Left forelimb (tissue), 1 donor: ENCODE results near the gene PPHLN1.

Source experiments
- DNase-seq: peaks from one replicate; pipeline ENCODE4 v3.0.0-alpha.2; 2018; ENCODE audit warnings: low spot score

PPHLN1 gene

DNA sequence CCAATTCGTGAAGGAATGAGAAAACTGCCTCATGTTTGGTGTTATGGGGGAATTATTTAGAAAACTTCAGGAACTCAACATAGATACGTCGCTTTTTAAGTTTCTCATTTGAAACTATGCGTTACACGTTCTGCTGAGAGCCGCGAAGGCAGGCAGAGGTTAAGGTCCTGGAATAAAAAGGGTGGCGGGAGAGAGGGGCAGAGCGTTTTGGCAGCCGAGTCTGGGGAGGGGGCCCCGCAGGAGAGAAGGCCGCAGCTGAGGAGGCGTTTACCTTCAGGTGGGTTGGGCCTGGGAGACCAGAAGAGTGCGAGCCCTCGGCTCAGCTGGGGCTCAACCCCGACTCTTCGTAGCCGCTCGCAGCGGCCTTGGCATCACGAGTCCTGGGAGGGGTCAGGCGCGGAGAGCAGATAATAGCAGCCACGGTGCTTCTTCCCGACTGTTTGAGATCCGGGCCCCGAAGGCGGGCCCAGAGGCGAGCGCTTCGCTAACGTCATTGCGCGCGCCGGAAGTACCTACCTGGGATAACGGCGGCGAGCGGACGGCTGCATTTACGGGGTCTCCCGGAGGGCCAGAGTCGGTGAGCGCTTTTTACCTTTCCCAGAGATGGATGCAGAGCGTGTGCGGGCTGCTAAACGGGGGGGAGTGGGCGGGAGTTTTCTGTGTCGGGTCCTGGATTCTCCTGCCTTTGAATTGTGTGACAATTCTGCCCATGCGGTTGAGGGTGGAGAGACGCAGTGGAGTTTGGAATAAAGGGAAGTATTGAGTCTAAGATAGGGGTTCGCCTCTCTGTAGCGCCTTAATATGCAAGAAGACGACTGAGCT lies at the start of gene PPHLN1, which contains the start of gene ZCRB1:
PPHLN1 (plus strand) TSS at position 515 of the 822 bp plus-strand sequence. CDS start 9,736 bp downstream, outside the sequence.
ZCRB1 (minus strand) TSS at position 442 of the 822 bp plus-strand sequence. CDS start 1,992 bp downstream, outside the sequence.
- DNase-seq = peak; percentile 92

DNA sequence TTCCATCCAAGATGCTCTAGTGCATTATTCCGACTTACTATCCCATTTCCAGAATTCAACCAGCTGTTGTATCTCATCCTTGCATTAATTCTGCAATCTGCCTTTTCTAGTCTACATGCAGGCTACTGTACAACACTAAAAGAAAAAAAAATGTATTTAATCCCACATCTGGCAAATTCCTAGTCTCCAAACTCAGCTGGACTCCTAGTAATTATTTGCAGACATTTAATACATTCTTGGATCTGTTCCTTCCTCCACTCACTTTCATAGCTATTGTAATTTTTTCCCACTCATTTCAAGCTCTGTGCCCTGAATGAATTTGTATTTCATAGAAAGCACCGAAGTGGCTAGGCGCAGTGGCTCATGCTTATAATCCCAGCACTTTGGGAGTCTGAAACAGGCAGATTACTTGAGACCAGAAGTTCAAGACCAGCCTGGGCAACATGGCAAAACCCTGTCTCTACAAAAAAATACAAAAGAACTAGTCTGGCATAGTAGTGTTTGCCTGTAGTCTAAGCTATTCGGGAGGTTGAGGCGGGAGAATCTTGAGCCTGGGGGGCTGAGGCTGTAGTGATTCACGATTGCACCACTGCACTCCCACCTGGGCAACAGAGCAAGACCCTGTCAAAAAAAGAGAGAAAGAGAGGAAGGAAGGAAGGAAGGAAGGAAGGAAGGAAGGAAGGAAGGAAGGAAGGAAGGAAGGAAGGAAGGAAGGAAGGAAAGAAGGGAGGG lies 48.4 kb upstream of the PPHLN1 start:
- no peak for DNase-seq

DNA sequence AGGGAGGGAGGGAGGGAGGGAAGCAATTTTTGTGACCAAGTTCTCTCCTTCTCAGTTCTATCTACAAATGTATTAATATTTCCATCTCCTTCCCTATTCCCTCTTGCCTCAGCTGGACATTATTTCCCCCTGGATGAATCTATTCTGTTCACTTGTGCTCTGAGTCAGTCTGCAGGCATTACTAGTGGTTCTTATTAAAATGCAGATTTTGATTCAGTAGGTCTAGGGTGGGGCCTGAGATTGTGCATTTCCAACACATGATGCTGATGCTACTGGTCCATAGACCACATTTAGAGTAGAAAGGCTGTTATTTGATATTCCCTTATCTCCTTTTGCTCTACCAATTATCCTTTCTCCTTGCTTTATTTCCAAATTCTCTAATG lies 47.8 kb upstream of the PPHLN1 start:
- DNase-seq = no peak

- DNase-seq = no peak
Observed at GRCh38 chr12:42281278-42281677, 44.7 kb upstream of the PPHLN1 start.

- DNase-seq = no peak
Observed at GRCh38 chr12:42281844-42282243, 44.1 kb upstream of the PPHLN1 start.

DNA sequence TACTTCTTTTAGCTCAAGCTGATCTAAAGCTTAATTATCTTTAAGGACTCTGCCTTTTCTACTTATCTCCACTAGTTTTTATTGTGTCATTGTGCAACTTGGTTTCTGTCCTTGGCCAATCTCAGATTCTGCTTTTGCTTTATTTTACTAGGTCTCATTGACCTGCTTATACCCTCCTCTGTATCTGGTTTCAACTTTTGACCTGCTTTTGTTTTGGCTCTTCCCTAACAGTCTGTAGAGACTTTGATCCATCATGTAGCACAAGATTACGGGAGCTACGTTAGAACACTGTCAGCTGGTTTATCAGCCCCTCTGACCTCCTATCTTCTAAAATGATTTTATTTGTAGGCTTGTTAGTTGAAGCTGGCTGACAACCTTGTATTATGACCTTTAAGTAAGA lies 43.7 kb upstream of the PPHLN1 start:
- no peak for DNase-seq

- no peak for DNase-seq
Observed at GRCh38 chr12:42283739-42284138, 42.2 kb upstream of the PPHLN1 start.

- no peak for DNase-seq
Observed at GRCh38 chr12:42284157-42284556, 41.8 kb upstream of the PPHLN1 start.

DNA sequence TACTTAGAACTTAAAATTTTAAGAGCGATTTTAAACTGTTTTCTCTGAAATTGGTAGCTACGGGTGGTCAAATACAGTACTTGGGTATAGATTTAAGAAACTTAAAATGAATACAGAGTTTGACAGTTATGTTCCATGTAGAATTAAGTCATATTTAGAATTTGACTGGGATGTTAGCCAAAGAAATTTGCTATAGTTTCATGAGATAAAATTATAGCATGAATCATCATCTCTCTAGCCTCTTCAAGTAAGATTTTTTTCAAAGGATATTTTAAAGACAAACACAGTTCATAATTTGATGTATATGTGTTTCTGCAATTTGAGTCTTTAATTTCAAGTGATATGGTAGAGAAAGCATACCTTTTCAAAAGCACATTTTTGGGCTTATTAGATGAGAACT lies 41.1 kb upstream of the PPHLN1 start:
- DNase-seq = no peak

GRCh38 chr12:42285431-42285830 lies 40.5 kb upstream of the PPHLN1 start:
- DNase-seq = no peak

- no peak for DNase-seq
Observed at GRCh38 chr12:42286741-42287140, 39.2 kb upstream of the PPHLN1 start.

DNA sequence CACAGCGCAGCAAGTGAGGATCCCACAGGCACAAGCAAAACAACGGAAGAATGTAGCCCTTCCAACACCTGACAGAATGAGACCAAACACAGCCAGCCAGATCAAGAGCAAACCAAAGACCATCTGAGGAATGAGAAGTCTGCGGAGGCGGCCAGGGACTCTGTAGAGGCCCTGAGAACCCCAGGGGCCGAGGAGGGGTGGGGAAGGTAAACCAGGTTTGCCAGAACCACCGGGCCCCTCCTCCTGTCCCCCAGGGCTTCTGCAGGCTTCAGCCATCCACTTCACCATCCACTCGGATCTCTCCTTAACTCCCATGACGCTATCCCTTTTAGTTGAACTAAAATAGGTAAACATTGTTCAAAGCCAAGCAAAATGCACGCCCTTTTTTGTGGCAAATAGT lies 37.4 kb upstream of the PPHLN1 start:
- no peak for DNase-seq

DNA sequence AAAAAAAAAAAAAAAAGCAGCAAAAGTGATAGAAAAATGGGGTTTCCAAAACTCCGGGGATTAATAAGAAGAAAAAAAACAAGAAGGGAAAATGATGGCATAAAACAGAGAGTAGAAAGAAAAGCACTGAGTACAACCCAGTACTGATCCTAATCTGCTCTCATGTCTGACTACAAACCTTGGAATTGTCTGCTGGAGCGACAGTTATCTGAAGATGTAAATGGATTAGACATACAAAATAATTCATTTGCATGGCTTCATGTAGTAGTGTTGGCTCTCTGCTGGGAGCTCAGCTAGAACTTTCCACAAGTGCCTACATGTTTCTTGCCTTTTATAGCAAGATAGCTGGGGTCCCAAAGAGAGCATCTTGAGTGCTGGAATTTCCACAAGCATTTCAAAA lies 34.3 kb upstream of the PPHLN1 start:
- no peak for DNase-seq

DNA sequence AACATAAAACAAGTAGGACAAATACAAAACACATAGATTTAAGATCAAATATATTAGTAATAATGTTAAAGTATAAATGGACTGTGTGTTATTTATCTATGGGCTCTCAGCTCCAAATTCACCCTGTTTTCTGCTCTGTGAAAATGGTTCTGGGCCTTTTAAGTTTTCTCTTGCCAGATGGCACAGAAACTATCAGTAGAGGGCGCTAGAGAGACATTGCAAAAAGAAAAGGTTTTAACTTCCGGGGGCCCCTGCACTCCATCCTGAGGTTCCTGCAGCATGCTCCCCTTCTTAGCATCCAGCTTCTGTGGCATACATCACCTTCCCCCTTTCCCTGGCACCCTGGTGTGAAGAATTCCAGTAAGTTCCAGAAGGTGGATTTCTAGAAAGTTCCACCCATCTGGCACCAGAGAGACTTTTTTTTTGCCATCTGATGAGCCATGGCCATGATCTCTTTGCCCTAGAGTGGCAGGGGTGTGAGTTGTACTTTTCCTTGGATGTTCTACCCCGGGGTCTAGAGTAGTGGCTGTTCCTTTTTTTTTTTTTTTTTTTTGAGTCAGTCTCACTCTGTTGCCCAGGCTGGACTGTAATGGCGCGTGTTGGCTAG lies 29.4 kb upstream of the PPHLN1 start:
- DNase-seq = no peak

DNA sequence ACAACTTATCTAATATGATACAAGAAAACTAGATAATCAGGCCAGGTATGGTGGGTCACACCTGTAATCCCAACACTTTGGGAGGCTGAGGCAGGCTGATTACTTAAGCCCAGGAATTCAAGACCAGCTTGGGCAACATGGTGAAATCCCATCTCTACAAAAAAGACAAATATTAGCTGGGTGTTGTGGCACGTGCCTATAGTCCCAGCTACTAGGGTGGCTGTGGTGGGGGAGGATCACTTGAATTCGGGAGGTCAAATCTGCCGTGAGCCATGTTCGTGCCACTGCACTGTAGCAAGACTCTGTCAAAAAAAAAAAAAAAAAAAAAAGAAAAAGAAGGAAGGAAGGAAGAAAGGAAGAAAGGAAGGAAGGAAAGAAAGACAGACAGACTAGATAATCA lies 27.1 kb upstream of the PPHLN1 start:
- no peak for DNase-seq

DNA sequence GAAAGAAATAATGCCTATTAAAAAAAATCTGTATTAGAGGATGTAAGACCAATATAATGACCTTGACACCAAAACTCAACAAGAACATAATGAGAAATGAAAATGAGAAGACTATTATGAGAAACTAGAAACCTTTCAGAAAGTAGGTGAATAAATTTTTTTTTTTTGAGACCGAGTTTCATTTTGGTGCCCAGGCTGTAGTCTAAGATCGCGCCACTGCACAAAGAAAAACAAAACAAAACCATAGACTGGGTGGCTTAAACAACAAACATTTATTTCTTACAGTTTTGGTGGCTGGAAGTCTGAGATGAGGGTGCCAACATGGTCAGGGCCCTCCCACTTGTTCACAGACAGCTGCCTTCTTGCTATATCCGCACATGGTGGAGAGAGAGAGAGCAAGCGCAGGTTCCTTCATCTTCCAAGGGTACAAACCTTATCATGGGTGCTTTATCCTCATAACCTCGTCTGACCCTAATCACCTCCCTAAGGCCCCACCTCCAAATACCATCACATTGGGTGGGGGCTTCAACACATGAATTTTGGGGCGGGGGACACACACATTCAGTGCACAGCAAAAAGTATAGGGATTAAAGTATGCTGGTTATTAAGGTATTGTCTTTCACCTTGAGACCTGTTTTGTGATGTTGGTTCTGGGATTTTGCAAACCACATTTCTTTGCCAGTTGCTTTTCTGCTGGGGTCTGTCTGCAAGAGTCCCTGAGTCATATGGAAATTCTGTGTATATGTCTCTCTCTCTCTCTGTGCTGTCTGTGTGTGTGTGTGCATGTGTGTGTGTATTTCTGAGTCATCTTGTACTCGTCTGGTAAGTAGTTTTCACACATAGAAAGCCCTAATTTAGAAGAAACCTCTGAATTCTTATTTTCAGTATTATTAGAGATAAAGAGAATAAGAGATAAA lies 26.3 kb upstream of the PPHLN1 start:
- no peak for DNase-seq

GRCh38 chr12:42306297-42306696 lies 19.7 kb upstream of the PPHLN1 start:
- DNase-seq = no peak

GRCh38 chr12:42308390-42308789 lies 17.6 kb upstream of the PPHLN1 start:
- DNase-seq = no peak

- DNase-seq = no peak
Observed at GRCh38 chr12:42309996-42310395, 16.0 kb upstream of the PPHLN1 start.

DNA sequence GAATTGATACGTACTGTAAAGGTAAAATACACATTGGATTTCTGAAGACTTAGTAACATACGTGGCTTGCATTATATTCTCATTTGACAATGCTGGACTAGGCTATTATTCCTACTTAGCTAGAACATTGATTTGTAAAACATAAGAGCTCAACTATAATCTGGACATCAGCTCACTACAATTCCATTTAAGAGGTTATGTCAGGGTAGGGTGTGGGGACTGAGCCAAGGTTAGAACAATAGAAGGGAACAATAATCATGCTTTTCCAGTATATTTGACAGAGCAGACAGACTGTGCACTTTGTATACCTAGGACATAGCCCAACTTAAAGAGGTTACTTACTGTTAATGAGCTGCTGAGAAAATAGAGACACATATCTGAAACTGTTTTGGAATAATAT lies 10.9 kb upstream of the PPHLN1 start:
- DNase-seq = no peak

GRCh38 chr12:42320796-42321195 lies 5.2 kb upstream of the PPHLN1 start:
- no peak for DNase-seq

DNA sequence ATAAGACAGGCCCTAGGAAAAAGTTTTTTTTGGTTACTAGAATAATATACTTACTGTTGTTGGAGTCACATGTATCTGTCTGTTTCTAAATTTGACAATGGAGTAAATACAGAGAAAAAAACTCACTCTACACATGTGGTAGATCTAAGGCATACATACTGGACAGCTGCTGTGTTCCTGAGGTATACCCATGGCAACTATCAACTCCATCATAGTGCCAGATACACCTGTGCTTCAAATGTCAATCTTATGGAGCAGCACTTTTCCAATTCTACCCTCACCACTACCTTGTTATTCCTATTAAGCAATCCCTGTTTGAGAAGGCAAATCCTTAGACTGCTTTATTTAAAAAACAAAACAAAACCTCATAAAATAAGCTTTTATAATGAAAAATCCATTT lies 3.4 kb upstream of the PPHLN1 start:
- DNase-seq = no peak
